ENCODE results near the gene TMEM200C. TPM values are rescaled to one million over a fixed set of nuclear protein-coding genes. Genes with fewer than 3 reads are reported as not detected.

Gene TMEM200C
- total RNA-seq, 1 donor = 0.36 TPM

GRCh38 chr18:5884375-5884774 lies 10.9 kb downstream of the TMEM200C start:
- DNase-seq (ENCODE audit: low read depth) = no peak
- no peak overlapping the region for H3K4me3 ChIP-seq (ENCODE audit: low read depth, low read length)
- no peak for TF ChIP-seq CTCF (IDR thresholded peaks at IDR 0.05; ENCODE audit: insufficient read depth, low read length)

- H3K4me3 ChIP-seq (ENCODE audit: low read depth, low read length) = no peak overlapping the region
- peak; percentile 64 for DNase-seq (ENCODE audit: low read depth)
- TF ChIP-seq CTCF (IDR thresholded peaks at IDR 0.05; ENCODE audit: insufficient read depth, low read length) = peak; percentile 83
These were observed 15.8 kb downstream of the TMEM200C start for GRCh38 chr18:5879479-5879882.

- DNase-seq (ENCODE audit: low read depth) = no peak
- no peak overlapping the region for H3K4me3 ChIP-seq (ENCODE audit: low read depth, low read length)
- no peak for TF ChIP-seq CTCF (IDR thresholded peaks at IDR 0.05; ENCODE audit: insufficient read depth, low read length)
These were observed 18.4 kb downstream of the TMEM200C start for GRCh38 chr18:5876891-5877290.

GRCh38 chr18:5874336-5874735 lies 21.0 kb downstream of the TMEM200C start:
- H3K4me3 ChIP-seq (ENCODE audit: low read depth, low read length) = no peak overlapping the region
- no peak for TF ChIP-seq CTCF (IDR thresholded peaks at IDR 0.05; ENCODE audit: insufficient read depth, low read length)

GRCh38 chr18:5872886-5873285 lies 22.4 kb downstream of the TMEM200C start:
- H3K4me3 ChIP-seq (ENCODE audit: low read depth, low read length) = no peak overlapping the region
- no peak for DNase-seq (ENCODE audit: low read depth)
- no peak for TF ChIP-seq CTCF (IDR thresholded peaks at IDR 0.05; ENCODE audit: insufficient read depth, low read length)

More at GRCh38 chr18:5874336-5874735, 21.0 kb downstream of the TMEM200C start:
- no peak for DNase-seq (ENCODE audit: low read depth)

- TF ChIP-seq CTCF (IDR thresholded peaks at IDR 0.05; ENCODE audit: insufficient read depth, low read length) = no peak
- no peak for DNase-seq (ENCODE audit: low read depth)
- no peak overlapping the region for H3K4me3 ChIP-seq (ENCODE audit: low read depth, low read length)
These were observed 23.9 kb downstream of the TMEM200C start for GRCh38 chr18:5871426-5871825.

GRCh38 chr18:5868218-5868854 lies 27.0 kb downstream of the TMEM200C start:
- DNase-seq (ENCODE audit: low read depth) = peak; percentile 92
- H3K4me3 ChIP-seq (ENCODE audit: low read depth, low read length) = no peak overlapping the region
- TF ChIP-seq CTCF (IDR thresholded peaks at IDR 0.05; ENCODE audit: insufficient read depth, low read length) = peak; percentile 86

All from fibroblast of the aortic adventitia (primary cell).